WTC11 (cell line): ENCODE measurements around the gene EXOC4.

Experiments
- KAT7 ChIP-seq: sonication (generic); formaldehyde crosslinking; IDR thresholded peaks from 2 replicates; pipeline ENCODE4 v1.8.1; 2023; ENCODE audit warnings: missing genetic modification reagents, mild to moderate bottlenecking, borderline replicate concordance
- TF ChIP-seq, protein P1 (sequence below): sonication (generic); formaldehyde crosslinking; IDR thresholded peaks from 2 replicates; pipeline ENCODE4 v1.8.1; 2022; ENCODE audit warnings: low read depth, mild to moderate bottlenecking, moderate library complexity, missing genetic modification reagents, borderline replicate concordance
- TF ChIP-seq, protein P2 (sequence below): sonication (generic); formaldehyde crosslinking; conservative IDR thresholded peaks from 2 replicates; pipeline ENCODE4 v1.8.1; 2022; ENCODE audit warnings: mild to moderate bottlenecking, missing genetic modification reagents

DNA sequence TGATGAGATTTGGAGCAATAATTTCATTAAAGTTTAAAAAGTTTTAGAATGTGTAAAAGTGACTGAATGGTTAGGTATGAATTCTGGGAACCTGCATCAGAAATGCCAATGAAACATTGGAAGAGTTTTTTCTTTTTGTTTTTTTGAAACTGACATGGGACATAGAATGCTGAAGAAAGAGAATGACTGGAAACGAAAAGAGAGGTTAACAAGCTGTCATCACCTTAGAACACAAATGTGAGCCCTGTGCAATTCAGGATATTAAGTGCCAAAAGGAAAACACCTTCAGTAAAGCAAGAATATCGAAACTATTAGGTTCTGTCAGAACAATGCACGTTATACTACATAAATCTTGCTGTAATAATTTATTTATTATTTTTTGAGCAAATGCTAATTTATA, 12.6 kb upstream of the EXOC4 start:
- TF ChIP-seq, protein P1, sequence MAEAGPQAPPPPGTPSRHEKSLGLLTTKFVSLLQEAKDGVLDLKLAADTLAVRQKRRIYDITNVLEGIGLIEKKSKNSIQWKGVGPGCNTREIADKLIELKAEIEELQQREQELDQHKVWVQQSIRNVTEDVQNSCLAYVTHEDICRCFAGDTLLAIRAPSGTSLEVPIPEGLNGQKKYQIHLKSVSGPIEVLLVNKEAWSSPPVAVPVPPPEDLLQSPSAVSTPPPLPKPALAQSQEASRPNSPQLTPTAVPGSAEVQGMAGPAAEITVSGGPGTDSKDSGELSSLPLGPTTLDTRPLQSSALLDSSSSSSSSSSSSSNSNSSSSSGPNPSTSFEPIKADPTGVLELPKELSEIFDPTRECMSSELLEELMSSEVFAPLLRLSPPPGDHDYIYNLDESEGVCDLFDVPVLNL: no peak
- no peak for TF ChIP-seq KAT7
- TF ChIP-seq, protein P2, sequence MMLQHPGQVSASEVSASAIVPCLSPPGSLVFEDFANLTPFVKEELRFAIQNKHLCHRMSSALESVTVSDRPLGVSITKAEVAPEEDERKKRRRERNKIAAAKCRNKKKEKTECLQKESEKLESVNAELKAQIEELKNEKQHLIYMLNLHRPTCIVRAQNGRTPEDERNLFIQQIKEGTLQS: no peak
